Panc1 (cell line): ENCODE results near the gene ZNF566. TPM values are rescaled to one million over a fixed set of nuclear protein-coding genes. Genes with fewer than 3 reads are reported as not detected.
A peak's percentile ranks its signal among the peaks of the same experiment; 100 is the strongest.

Experiments
- ATAC-seq: fragments of 200-7000 bp; cut with Tn5 transposase; 2 replicates; pipeline ENCODE4 v1.9.1; 2020; ENCODE audit warnings: mild to moderate bottlenecking, moderate library complexity
- BruUV-seq: library from RNA; stranded (reverse); fragments of 400-500 nt; replicated peaks from 2 replicates; lab custom pipeline; 2021; lab: Mats Ljungman, UMichigan
- CTCF ChIA-PET: fragments of 300-600 bp; sonication (Branson Sonifier 250); formaldehyde crosslinking; loops from one replicate; lab custom pipeline; 2022; ENCODE audit warnings: antibody characterized with exemption; lab: Charles Lee
- POLR2A ChIA-PET: fragments of 300-600 bp; sonication (Branson Sonifier 250); formaldehyde crosslinking; loops from one replicate; lab custom pipeline; 2022; ENCODE audit warnings: antibody characterized with exemption; lab: Charles Lee
- DNase-seq: peaks from one replicate; pipeline ENCODE4 v3.0.0-alpha.2; 2010; ENCODE audit warnings: low read depth, low spot score
- H3K27ac ChIP-seq: 2 replicates; pipeline ENCODE4 v1.5.1; 2011; ENCODE audit warnings: mild to moderate bottlenecking, low read length, inconsistent platforms
- H3K27me3 ChIP-seq: fragments of 200-500 bp; sonication (Bioruptor generic); 2 replicates; pipeline ENCODE4 v1.6.0; 2014; ENCODE audit warnings: low read length, inconsistent platforms; ENCODE audit not compliant: control insufficient read depth, insufficient read depth
- H3K36me3 ChIP-seq: fragments of 200-500 bp; sonication (Bioruptor generic); 2 replicates; pipeline ENCODE4 v1.5.1; 2014; ENCODE audit warnings: inconsistent platforms, mild to moderate bottlenecking, low read length, moderate library complexity; ENCODE audit not compliant: control insufficient read depth, insufficient read depth
- H3K4me1 ChIP-seq: 2 replicates; pipeline ENCODE4 v1.5.1; 2011; ENCODE audit warnings: inconsistent platforms, mild to moderate bottlenecking, low read length, moderate library complexity; ENCODE audit not compliant: control insufficient read depth, insufficient read depth
- H3K4me3 ChIP-seq, 2 experiments: 2 replicates each; pipeline ENCODE4 v1.5.1; 2011 to 2012; ENCODE audit warnings: low read depth in 2 of 2, low read length in 2 of 2, mild to moderate bottlenecking in 2 of 2, inconsistent platforms in 1 of 2, moderate library complexity in 1 of 2
- H3K9me3 ChIP-seq: fragments of 200-500 bp; sonication (Bioruptor generic); 2 replicates; pipeline ENCODE4 v1.5.1; 2014; ENCODE audit warnings: low read depth, mild to moderate bottlenecking, inconsistent platforms, low read length, moderate library complexity; ENCODE audit not compliant: control insufficient read depth, insufficient read depth
- POLR2AphosphoS5 ChIP-seq: IDR thresholded peaks from 2 replicates; pipeline ENCODE4 v1.6.1; 2012; ENCODE audit warnings: mild to moderate bottlenecking, low read depth, low read length, moderate library complexity
- SIN3A ChIP-seq: IDR thresholded peaks from 2 replicates; pipeline ENCODE4 v1.6.1; 2012; ENCODE audit warnings: low read depth, mild to moderate bottlenecking, low read length, moderate library complexity, borderline replicate concordance; ENCODE audit not compliant: insufficient read depth
- TCF7L2 ChIP-seq: IDR thresholded peaks from 2 replicates; pipeline ENCODE4 v1.6.1; 2011; ENCODE audit warnings: mild to moderate bottlenecking, low read depth, low read length, inconsistent platforms
- in situ Hi-C: cut with HindIII; loops from 2 replicates; pipeline ENCODE4 v1.10.0; 2016; ENCODE audit warnings: low sequenced_read_pairs, low pct_unique_long_range_greater_than_20kb
- intact Hi-C: fragments of 100-400 bp; cut with micrococcal nuclease; formaldehyde crosslinking; loops from one replicate; pipeline ENCODE4 v1.10.0; 2022; ENCODE audit not compliant: unreplicated experiment
- total RNA-seq: library from RNA; stranded (reverse); gene quantifications from one replicate; pipeline ENCODE4 v1.2.1, GENCODE V29; 2021; ENCODE audit not compliant: unreplicated experiment
- TF ChIP-seq, protein P1 (sequence below): fragments of 450-650 bp; IDR thresholded peaks from 2 replicates; pipeline ENCODE4 v1.5.1; 2017; ENCODE audit warnings: mild to moderate bottlenecking
- TF ChIP-seq, protein P2 (sequence below), 2 experiments: IDR thresholded peaks; 2 replicates each; pipeline ENCODE4 v1.6.1; 2011 to 2012; ENCODE audit warnings: low read depth in 2 of 2, control low read depth in 1 of 2, low read length in 1 of 2, mild to moderate bottlenecking in 1 of 2, moderate library complexity in 1 of 2; ENCODE audit not compliant: insufficient read depth in 1 of 2

Gene ZNF566
- total RNA-seq, 1 experiment from 2014 or later = 19.5 TPM

DNA sequence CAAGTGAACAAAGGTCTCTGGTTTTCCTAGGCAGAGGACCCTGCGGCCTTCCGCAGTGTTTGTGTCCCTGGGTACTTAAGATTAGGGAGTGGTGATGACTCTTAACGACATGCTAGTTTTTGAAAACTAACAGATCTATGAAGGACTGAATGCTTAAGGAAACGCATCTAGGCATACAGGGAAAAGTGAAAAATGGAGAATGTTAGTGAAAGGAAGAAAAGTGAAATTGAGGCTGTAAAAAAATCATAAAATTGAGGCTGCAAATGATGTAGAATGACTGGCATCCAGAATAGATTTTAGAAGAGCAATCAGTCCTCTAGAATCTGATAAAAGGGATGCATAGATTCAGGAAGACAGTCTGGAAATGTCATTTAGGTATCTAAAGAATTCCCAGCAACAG is 35.3 kb upstream of the ZNF566 start:
- H3K27me3 ChIP-seq = no peaks in the 10 kb centered on the region
- H3K4me1 ChIP-seq = peaks cover 4% of the 10 kb centered on the region; the same call in 1 of the 2 replicates
- POLR2A ChIA-PET = no interaction called here
- peaks cover 9% of the 10 kb centered on the region; the same call in 1 of the 2 replicates for H3K36me3 ChIP-seq
- in situ Hi-C loops = no loop called here
- H3K27ac ChIP-seq = no peak overlapping the region
- peaks cover 50% of the 10 kb centered on the region for H3K9me3 ChIP-seq
- TF ChIP-seq POLR2AphosphoS5 (no peak), TCF7L2 (no peak), SIN3A (no peak)
- TF ChIP-seq, protein P1, sequence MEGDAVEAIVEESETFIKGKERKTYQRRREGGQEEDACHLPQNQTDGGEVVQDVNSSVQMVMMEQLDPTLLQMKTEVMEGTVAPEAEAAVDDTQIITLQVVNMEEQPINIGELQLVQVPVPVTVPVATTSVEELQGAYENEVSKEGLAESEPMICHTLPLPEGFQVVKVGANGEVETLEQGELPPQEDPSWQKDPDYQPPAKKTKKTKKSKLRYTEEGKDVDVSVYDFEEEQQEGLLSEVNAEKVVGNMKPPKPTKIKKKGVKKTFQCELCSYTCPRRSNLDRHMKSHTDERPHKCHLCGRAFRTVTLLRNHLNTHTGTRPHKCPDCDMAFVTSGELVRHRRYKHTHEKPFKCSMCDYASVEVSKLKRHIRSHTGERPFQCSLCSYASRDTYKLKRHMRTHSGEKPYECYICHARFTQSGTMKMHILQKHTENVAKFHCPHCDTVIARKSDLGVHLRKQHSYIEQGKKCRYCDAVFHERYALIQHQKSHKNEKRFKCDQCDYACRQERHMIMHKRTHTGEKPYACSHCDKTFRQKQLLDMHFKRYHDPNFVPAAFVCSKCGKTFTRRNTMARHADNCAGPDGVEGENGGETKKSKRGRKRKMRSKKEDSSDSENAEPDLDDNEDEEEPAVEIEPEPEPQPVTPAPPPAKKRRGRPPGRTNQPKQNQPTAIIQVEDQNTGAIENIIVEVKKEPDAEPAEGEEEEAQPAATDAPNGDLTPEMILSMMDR = no peak
- TF ChIP-seq, protein P2, sequence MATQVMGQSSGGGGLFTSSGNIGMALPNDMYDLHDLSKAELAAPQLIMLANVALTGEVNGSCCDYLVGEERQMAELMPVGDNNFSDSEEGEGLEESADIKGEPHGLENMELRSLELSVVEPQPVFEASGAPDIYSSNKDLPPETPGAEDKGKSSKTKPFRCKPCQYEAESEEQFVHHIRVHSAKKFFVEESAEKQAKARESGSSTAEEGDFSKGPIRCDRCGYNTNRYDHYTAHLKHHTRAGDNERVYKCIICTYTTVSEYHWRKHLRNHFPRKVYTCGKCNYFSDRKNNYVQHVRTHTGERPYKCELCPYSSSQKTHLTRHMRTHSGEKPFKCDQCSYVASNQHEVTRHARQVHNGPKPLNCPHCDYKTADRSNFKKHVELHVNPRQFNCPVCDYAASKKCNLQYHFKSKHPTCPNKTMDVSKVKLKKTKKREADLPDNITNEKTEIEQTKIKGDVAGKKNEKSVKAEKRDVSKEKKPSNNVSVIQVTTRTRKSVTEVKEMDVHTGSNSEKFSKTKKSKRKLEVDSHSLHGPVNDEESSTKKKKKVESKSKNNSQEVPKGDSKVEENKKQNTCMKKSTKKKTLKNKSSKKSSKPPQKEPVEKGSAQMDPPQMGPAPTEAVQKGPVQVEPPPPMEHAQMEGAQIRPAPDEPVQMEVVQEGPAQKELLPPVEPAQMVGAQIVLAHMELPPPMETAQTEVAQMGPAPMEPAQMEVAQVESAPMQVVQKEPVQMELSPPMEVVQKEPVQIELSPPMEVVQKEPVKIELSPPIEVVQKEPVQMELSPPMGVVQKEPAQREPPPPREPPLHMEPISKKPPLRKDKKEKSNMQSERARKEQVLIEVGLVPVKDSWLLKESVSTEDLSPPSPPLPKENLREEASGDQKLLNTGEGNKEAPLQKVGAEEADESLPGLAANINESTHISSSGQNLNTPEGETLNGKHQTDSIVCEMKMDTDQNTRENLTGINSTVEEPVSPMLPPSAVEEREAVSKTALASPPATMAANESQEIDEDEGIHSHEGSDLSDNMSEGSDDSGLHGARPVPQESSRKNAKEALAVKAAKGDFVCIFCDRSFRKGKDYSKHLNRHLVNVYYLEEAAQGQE (IDR thresholded peaks at IDR 0.05; ENCODE audit: insufficient read depth in 1 of 2, low read depth in 2 of 2, low read length in 1 of 2) = no peak
- CTCF ChIA-PET = no interaction called here
- BruUV-seq = TSS peak; percentile 29
- no peak for ATAC-seq
- DNase-seq = no peak
- intact Hi-C loops = no loop called here
- H3K4me3 ChIP-seq = no peak overlapping the region

DNA sequence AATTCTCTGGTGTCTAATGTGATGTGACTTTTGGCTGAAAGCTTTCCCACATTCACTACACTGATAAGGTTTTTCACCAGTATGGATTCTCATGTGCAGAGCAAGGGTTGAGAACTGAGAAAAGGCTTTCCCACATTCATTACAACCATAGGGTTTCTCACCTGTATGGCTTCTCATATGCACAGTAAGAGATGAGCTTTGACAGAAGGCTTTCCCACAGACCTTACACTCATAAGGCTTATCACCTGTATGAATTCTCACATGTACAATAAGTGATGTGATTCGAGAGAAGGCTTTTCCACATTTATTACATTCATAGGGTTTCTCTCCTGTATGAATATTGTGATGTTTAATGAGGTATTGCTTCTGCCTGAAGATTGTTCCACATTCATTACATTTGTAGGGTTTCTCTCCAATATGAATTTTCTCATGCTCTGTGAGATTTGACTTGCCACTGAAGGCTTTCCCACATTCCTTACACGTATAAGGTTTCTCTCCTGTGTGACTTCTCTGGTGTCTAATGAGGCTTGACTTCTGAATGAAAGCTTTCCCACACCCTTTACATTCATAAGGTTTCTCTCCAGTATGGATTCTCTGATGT is 24.8 kb upstream of the ZNF566 start:
- in situ Hi-C loops (no loop called here), intact Hi-C loops (no loop called here)
- ChIA-PET CTCF (no interaction called here), POLR2A (no interaction called here)
- Histone ChIP-seq H3K36me3 (peaks cover 16% of the 10 kb centered on the region; the same call in 1 of the 2 replicates), H3K4me3 (no peak overlapping the region), H3K27me3 (no peaks in the 10 kb centered on the region), H3K9me3 (peaks cover 90% of the 10 kb centered on the region), H3K4me1 (no peaks in the 10 kb centered on the region), H3K27ac (no peak overlapping the region)
- no TSS peak for BruUV-seq
- ATAC-seq (no peak), DNase-seq (no peak)
- no peak for TF ChIP-seq TCF7L2
- no peak for TF ChIP-seq POLR2AphosphoS5
- TF ChIP-seq SIN3A = no peak
- TF ChIP-seq, protein P1 = no peak
- TF ChIP-seq, protein P2 (IDR thresholded peaks at IDR 0.05; ENCODE audit: insufficient read depth in 1 of 2, low read depth in 2 of 2, low read length in 1 of 2) = no peak
